ENCODE results near the gene RNU11.

DNA sequence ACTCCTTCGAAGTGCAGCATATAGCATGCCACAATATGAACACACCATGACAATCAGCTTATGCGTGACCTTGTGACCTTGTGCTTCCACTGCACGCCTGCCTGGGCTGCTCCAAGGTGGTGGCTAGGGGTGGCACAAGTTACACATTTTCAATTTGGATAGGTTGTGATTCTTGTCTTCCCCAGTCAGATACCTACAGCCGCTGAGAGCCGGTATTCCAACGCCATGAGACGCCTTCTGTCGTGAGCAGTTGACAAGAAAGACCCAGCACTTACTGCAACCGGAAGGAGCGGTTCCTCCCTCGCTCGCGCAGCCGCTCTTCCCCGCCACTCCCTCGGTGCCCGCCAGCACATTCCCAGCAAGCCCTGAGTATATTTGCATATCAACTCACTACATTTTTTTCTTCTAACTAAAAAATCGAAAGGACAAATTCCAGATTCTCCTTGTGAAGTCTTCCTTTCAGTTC lies 359 bp upstream of the RNU11 start:
- TF ChIP-seq, protein P1, sequence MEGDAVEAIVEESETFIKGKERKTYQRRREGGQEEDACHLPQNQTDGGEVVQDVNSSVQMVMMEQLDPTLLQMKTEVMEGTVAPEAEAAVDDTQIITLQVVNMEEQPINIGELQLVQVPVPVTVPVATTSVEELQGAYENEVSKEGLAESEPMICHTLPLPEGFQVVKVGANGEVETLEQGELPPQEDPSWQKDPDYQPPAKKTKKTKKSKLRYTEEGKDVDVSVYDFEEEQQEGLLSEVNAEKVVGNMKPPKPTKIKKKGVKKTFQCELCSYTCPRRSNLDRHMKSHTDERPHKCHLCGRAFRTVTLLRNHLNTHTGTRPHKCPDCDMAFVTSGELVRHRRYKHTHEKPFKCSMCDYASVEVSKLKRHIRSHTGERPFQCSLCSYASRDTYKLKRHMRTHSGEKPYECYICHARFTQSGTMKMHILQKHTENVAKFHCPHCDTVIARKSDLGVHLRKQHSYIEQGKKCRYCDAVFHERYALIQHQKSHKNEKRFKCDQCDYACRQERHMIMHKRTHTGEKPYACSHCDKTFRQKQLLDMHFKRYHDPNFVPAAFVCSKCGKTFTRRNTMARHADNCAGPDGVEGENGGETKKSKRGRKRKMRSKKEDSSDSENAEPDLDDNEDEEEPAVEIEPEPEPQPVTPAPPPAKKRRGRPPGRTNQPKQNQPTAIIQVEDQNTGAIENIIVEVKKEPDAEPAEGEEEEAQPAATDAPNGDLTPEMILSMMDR (optimal IDR thresholded peaks at IDR 0.05 in 1 of 3, IDR thresholded peaks at IDR 0.05 in 1 of 3, conservative IDR thresholded peaks at IDR 0.05 in 1 of 3; ENCODE audit: extremely low read depth in 1 of 3, insufficient read depth in 2 of 3, low read length in 3 of 3): no peak
- no peak for TF ChIP-seq EZH2 (IDR thresholded peaks at IDR 0.05; ENCODE audit: low read length)
